Measurements from ENCODE around the gene ZNF611. TPM values are rescaled to one million over a fixed set of nuclear protein-coding genes. Genes with fewer than 3 reads are reported as not detected.
A peak's percentile ranks its signal among the peaks of the same experiment; 100 is the strongest.
"Not testable (repeated sequence)": the region's sequence is repeated elsewhere in the genome, so short reads cannot be mapped to it uniquely, and the experiment has no call there.

ZNF611 gene
- total RNA-seq (10 to 100 TPM; 52.8 to 53.7 TPM), polyA plus RNA-seq (10 to 100 TPM; 23.6 to 37.9 TPM)

DNA sequence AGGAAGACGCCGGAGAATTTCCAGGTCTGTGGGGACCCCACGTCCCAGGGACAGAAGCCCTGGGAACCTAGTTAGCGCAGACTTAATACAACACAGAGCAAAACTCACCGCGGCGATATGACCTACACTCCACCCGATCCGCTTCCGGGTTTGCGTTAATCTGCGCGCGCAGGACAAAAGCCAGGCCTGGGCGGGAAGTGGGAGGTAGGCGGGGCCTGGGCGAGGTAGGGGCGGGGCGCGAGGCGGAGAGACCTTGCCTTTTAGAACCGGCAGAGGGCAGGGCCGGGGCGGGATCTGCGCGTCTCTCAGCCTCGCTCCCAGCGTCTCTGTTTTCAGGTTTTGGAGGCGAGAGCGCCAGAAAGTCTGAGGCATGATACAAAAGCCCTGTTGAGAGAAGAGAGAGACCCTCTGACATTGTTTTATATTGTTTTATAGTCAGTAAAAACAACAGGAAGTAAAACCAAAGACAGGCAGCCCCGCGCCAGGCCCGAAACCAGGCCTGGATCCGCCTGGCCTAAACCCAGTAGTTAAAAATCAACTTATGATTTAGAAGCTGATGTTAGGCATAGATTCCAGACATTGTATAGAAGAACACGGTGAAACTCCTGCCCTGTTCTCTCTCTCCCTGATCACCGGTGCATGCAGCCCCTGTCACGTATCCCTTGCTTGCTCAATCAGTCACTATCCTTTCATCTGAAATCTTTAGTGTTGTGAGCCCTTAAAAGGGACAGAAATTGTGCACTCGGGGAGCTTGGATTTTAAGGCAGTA, at the start of gene ZNF611:
ZNF611 (minus strand) TSS at position 152 of the 769 bp plus-strand sequence. CDS start 19,150 bp downstream, outside the sequence.
- Histone ChIP-seq H3K4me3 (ENCODE audit: low read length in 2 of 2) (peak within 1 kb of the TSS; percentile 94 to 98), H3K4me1 (ENCODE audit: insufficient read depth, low read length) (peaks cover 22% of the 10 kb centered on the region), H3K27ac (ENCODE audit: low read depth, low read length) (peak within 1 kb of the TSS; percentile 80), H3K27me3 (ENCODE audit: insufficient read depth, low read length) (no peaks in the 10 kb centered on the region), H3K9me3 (ENCODE audit: control insufficient read depth in 1 of 2, low read length in 2 of 2) (no peaks in the 10 kb centered on the region), H3K36me3 (ENCODE audit: insufficient read depth, low read length) (no peaks in the 10 kb centered on the region)
- peak; percentile 98 to 99 (median 98) for DNase-seq
- Mint-ChIP-seq H3K4me3 (peak within 1 kb of the TSS; percentile 90 to 97 (median 94)), H3K27me3 (no peaks in the 10 kb centered on the region), H3K27ac (peak within 1 kb of the TSS; percentile 94 to 98 (median 97)), H3K9me3 (no peaks in the 10 kb centered on the region), H3K36me3 (peaks cover 0 to 11% of the 10 kb centered on the region in 2 donors), H3K4me1 (peaks cover 17 to 34% (median 25%) of the 10 kb centered on the region in 4 donors)
- intact Hi-C loops (cut with micrococcal nuclease) = loop anchor here (1.0 kb wide), 7 partner anchors 13 to 785 kb away; partner anchors contain the start of genes ZNF665, ZNF701, ZNF808 and ZNF83
- POLR2A ChIA-PET (ENCODE audit: partially characterized antibody) = interaction anchor here (1.2 to 1.5 kb wide), 2 partner anchors 29 to 365 kb away, joined by 3 to 4 read pairs; partner anchors contain the start of gene ZNF880
- CTCF ChIA-PET (ENCODE audit: partially characterized antibody) = interaction anchor here (0.8 kb wide), 1 partner anchor 225 kb away, joined by 4 read pairs; no protein-coding TSS in a partner anchor

DNA sequence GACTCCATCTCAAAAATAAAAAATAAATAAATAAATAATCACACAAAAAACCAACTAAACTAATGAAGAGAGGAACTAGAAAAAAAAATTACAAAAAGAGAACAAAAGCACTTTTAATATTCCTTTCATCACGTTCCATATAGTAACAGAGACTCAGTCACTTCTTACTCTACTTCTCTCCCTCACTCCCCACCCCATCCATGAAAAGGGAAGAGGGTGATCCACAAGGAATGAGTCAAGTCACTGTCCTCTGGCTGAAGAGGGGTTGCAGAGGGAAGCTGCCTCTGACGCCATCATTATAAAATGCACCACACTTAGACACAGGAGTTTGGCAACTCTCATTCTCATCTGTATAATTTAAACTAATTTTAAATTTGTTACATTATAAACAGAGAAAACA, 48.0 kb upstream of the ZNF611 start:
- H3K27me3 ChIP-seq (ENCODE audit: insufficient read depth, low read length); H3K27ac ChIP-seq (ENCODE audit: low read depth, low read length); H3K9me3 ChIP-seq (ENCODE audit: control insufficient read depth in 1 of 2, low read length in 2 of 2); H3K27me3 Mint-ChIP-seq; H3K4me3 ChIP-seq (ENCODE audit: low read length in 2 of 2); DNase-seq; H3K36me3 ChIP-seq (ENCODE audit: insufficient read depth, low read length); CTCF ChIA-PET (ENCODE audit: partially characterized antibody); POLR2A ChIA-PET (ENCODE audit: partially characterized antibody); intact Hi-C loops (cut with micrococcal nuclease): not testable (repeated sequence)
- Mint-ChIP-seq H3K4me1 (peaks cover 31 to 73% (median 52%) of the 10 kb centered on the region in 4 donors), H3K9me3 (peaks cover 0 to 56% (median 40%) of the 10 kb centered on the region in 8 donors), H3K36me3 (peaks cover 50 to 57% of the 10 kb centered on the region in 2 donors), H3K4me3 (peak overlapping the region in 1 of 8 donors; percentile 36), H3K27ac (peak overlapping the region in 1 of 7 donors; percentile 17)
- peaks cover 11% of the 10 kb centered on the region for H3K4me1 ChIP-seq (ENCODE audit: insufficient read depth, low read length)

DNA sequence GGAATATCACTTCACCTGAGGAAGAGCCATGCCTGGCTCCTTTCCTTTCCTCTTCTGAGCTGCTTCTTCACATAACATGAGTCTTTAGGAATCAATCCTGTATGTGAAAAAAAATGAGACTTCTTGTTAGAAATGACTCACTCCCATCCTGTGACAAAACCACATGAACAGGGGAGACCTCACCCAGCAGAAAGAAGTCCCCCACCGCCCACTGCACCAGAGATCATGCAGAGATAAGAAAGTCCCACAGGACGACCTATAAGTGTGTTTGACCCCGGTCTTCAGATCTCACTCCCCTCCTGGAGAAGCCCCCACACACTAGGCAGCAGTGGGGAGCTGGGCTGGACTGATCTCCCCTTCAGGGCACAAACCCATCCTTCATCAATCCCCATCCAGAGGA, 44.0 kb upstream of the ZNF611 start:
- no peaks in the 10 kb centered on the region for H3K36me3 ChIP-seq (ENCODE audit: insufficient read depth, low read length)
- ChIA-PET CTCF (ENCODE audit: partially characterized antibody) (no interaction called here), POLR2A (ENCODE audit: partially characterized antibody) (interaction anchor here (0.7 kb wide), 1 partner anchor 550 kb away, joined by 3 read pairs; no protein-coding TSS in a partner anchor)
- intact Hi-C loops (cut with micrococcal nuclease) = no loop called here
- H3K4me1 ChIP-seq (ENCODE audit: insufficient read depth, low read length) = no peaks in the 10 kb centered on the region
- peak in 4 of 5 donors; percentile 4 to 65 (median 12) for DNase-seq
- peak overlapping the region; percentile 58 to 90 (median 82) for H3K27ac Mint-ChIP-seq
- no peak overlapping the region for H3K4me3 ChIP-seq (ENCODE audit: low read length in 2 of 2)
- no peak overlapping the region for H3K27ac ChIP-seq (ENCODE audit: low read depth, low read length)
- peak overlapping the region in 6 of 8 donors; percentile 21 to 67 (median 40) for H3K4me3 Mint-ChIP-seq
- no peaks in the 10 kb centered on the region for H3K27me3 Mint-ChIP-seq
- H3K36me3 Mint-ChIP-seq = peaks cover 54 to 70% of the 10 kb centered on the region in 2 donors
- H3K9me3 ChIP-seq (ENCODE audit: control insufficient read depth in 1 of 2, low read length in 2 of 2) = no peaks in the 10 kb centered on the region
- peaks cover 0 to 62% (median 49%) of the 10 kb centered on the region in 8 donors for H3K9me3 Mint-ChIP-seq
- H3K27me3 ChIP-seq (ENCODE audit: insufficient read depth, low read length) = no peaks in the 10 kb centered on the region
- H3K4me1 Mint-ChIP-seq = peaks cover 16 to 37% (median 25%) of the 10 kb centered on the region in 4 donors

DNA sequence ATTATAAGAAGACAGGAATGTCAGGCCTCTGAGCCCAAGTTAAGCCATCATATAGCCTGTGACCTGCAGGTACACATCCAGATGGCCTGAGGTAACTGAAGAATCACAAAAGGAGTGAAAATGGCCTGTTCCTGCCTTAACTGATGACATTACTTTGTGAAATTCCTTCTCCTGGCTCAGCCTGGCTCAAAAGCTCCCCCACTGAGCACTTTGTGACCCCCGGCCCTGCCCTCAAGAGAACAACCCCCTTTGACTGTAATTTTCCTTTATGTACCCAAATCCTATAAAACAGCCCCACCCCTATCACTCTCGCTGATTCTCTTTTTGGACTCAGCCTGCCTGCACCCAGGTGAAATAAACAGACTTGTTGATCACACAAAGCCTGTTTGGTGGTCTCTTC, 21.6 kb upstream of the ZNF611 start:
- H3K27ac ChIP-seq (ENCODE audit: low read depth, low read length); POLR2A ChIA-PET (ENCODE audit: partially characterized antibody): not testable (repeated sequence)

DNA sequence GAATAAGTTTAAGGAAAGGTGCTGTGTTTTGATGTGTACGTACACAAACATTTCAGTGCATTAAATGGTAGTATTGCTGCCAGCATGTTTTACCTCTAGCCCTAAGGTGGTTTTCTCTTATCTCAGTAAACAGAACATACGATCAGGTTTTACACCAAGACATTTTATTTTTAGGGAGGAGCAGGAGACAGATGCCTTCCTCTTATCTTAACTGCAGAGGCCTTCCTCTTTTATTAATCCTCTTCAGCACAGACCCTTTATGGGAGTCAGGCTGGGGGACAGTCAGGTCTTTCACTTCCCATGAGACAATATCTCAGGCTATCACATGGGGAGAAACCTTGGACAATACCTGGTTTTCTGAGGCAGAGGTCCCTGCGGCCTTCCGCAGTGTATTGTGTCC, 14.9 kb upstream of the ZNF611 start:
- Histone ChIP-seq H3K27ac (ENCODE audit: low read depth, low read length) (no peak overlapping the region), H3K9me3 (ENCODE audit: control insufficient read depth in 1 of 2, low read length in 2 of 2) (no peaks in the 10 kb centered on the region), H3K4me3 (ENCODE audit: low read length in 2 of 2) (no peak overlapping the region), H3K36me3 (ENCODE audit: insufficient read depth, low read length) (no peaks in the 10 kb centered on the region), H3K4me1 (ENCODE audit: insufficient read depth, low read length) (no peaks in the 10 kb centered on the region), H3K27me3 (ENCODE audit: insufficient read depth, low read length) (no peaks in the 10 kb centered on the region)
- H3K27ac Mint-ChIP-seq = no peak overlapping the region
- intact Hi-C loops (cut with micrococcal nuclease) = no loop called here
- no peaks in the 10 kb centered on the region for H3K27me3 Mint-ChIP-seq
- no peak for DNase-seq
- peaks cover 2 to 13% (median 7%) of the 10 kb centered on the region in 4 donors for H3K4me1 Mint-ChIP-seq
- POLR2A ChIA-PET (ENCODE audit: partially characterized antibody) = no interaction called here
- no peaks in the 10 kb centered on the region for H3K36me3 Mint-ChIP-seq
- CTCF ChIA-PET (ENCODE audit: partially characterized antibody) = interaction anchor here (0.9 kb wide), 1 partner anchor 406 kb away, joined by 4 read pairs; no protein-coding TSS in a partner anchor
- H3K4me3 Mint-ChIP-seq = no peak overlapping the region
- H3K9me3 Mint-ChIP-seq = no peaks in the 10 kb centered on the region

More for the DNA sequence above, 21.6 kb upstream of the ZNF611 start:
- H3K4me1 ChIP-seq (ENCODE audit: insufficient read depth, low read length); H3K9me3 ChIP-seq (ENCODE audit: control insufficient read depth in 1 of 2, low read length in 2 of 2); H3K4me1 Mint-ChIP-seq; DNase-seq; H3K36me3 Mint-ChIP-seq; H3K4me3 Mint-ChIP-seq; H3K27me3 ChIP-seq (ENCODE audit: insufficient read depth, low read length); CTCF ChIA-PET (ENCODE audit: partially characterized antibody); H3K36me3 ChIP-seq (ENCODE audit: insufficient read depth, low read length); H3K27me3 Mint-ChIP-seq; intact Hi-C loops (cut with micrococcal nuclease); H3K4me3 ChIP-seq (ENCODE audit: low read length in 2 of 2); H3K27ac Mint-ChIP-seq: not testable (repeated sequence)
- H3K9me3 Mint-ChIP-seq = peaks cover 2 to 35% (median 27%) of the 10 kb centered on the region in 8 donors

DNA sequence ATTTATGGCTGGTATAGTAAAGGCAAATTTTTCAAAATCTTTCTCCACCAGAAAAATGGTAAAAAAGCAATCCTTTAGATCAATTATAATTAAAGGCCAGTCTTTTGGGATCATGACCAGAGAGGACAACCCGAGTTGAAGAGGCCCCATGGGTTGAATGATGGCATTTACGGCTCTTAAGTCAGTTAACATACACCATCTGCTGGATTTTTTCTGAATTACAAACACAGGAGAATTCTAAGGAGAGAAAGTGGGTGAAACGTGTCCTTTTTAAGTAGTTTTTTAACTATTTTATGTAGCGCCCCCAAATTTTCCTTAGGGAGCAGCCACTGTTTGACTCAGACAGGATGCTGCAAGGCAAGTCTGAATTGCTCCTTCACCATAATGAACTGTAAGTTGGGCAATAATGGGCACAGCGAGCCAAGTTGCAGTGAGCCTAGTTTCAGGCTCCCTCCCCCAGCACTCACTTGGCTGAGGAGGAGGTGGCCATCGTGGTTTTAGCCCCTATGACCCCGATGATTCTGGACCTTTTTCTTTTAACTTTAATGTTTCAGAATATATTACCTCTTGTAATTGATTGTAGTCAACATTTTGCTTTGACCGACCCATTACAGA, 13.6 kb upstream of the ZNF611 start:
- Histone ChIP-seq H3K36me3 (ENCODE audit: insufficient read depth, low read length) (no peaks in the 10 kb centered on the region), H3K27me3 (ENCODE audit: insufficient read depth, low read length) (no peaks in the 10 kb centered on the region), H3K27ac (ENCODE audit: low read depth, low read length) (no peak overlapping the region), H3K4me3 (ENCODE audit: low read length in 2 of 2) (no peak overlapping the region), H3K4me1 (ENCODE audit: insufficient read depth, low read length) (no peaks in the 10 kb centered on the region), H3K9me3 (ENCODE audit: control insufficient read depth in 1 of 2, low read length in 2 of 2) (no peaks in the 10 kb centered on the region)
- Mint-ChIP-seq H3K36me3 (no peaks in the 10 kb centered on the region), H3K9me3 (no peaks in the 10 kb centered on the region), H3K27ac (no peak overlapping the region), H3K4me3 (no peak overlapping the region), H3K4me1 (peaks cover 2 to 20% (median 7%) of the 10 kb centered on the region in 4 donors), H3K27me3 (no peaks in the 10 kb centered on the region)
- ChIA-PET CTCF (ENCODE audit: partially characterized antibody) (interaction anchor here (0.9 to 1.2 kb wide), 3 partner anchors 10 to 500 kb away, joined by 3 to 5 read pairs (median 4); no protein-coding TSS in a partner anchor), POLR2A (ENCODE audit: partially characterized antibody) (no interaction called here)
- intact Hi-C loops (cut with micrococcal nuclease) = loop anchor here (1.0 kb wide), 2 partner anchors 13 to 609 kb away; partner anchors contain the start of genes ZNF611 and ZNF616
- DNase-seq = peak in 4 of 5 donors; percentile 30 to 41 (median 35)

DNA sequence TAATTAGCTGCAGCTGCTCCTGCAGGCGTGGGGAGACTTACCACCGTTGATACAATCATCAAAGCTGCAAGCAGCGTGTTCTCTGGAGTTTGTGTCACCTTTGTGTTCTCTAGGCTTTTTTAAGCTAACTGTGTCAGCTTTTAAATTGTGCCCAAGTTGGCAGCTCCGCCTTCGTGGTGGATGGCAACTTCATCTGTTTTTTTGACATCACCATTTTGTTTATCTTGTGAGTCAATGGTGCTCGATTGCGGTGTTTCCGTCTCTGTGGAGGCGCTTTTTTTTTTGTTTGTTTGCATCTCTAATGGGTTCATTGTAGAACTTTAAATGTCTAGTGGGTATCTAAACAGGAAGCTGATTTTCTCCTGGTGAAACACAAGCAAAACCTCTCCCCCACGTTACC, 11.1 kb upstream of the ZNF611 start:
- H3K4me3 ChIP-seq (ENCODE audit: low read length in 2 of 2); H3K4me1 ChIP-seq (ENCODE audit: insufficient read depth, low read length); H3K9me3 Mint-ChIP-seq; H3K9me3 ChIP-seq (ENCODE audit: control insufficient read depth in 1 of 2, low read length in 2 of 2); H3K27me3 Mint-ChIP-seq; H3K27me3 ChIP-seq (ENCODE audit: insufficient read depth, low read length); H3K27ac ChIP-seq (ENCODE audit: low read depth, low read length); H3K36me3 ChIP-seq (ENCODE audit: insufficient read depth, low read length); H3K36me3 Mint-ChIP-seq; intact Hi-C loops (cut with micrococcal nuclease); POLR2A ChIA-PET (ENCODE audit: partially characterized antibody): not testable (repeated sequence)
- Mint-ChIP-seq H3K4me3 (peak overlapping the region in 1 of 8 donors; percentile 7), H3K27ac (peak overlapping the region in 5 of 7 donors; percentile 10 to 86 (median 57)), H3K4me1 (peaks cover 7 to 40% (median 22%) of the 10 kb centered on the region in 4 donors)
- CTCF ChIA-PET (ENCODE audit: partially characterized antibody) = interaction anchor here (0.6 to 2.3 kb wide), 3 partner anchors 400 to 417 kb away, joined by 3 to 6 read pairs (median 4); no protein-coding TSS in a partner anchor
- peak in 3 of 5 donors; percentile 8 to 55 (median 9) for DNase-seq

Data from CD4-positive, alpha-beta memory T cell (primary cell).